Natural killer cell (primary cell): Measurements from ENCODE around the gene P3H2. TPM values are rescaled to one million over a fixed set of nuclear protein-coding genes. Genes with fewer than 3 reads are reported as not detected.

Experiments
- ATAC-seq, 3 donors: fragments of 150-1000 bp in 2 of 3; fragments of 200-7000 bp in 1 of 3; cut with Tn5 transposase; 1 replicate in 1 of 3; 2 replicates in 2 of 3; pipeline ENCODE4 v1.10.0; 2021; ENCODE audit warnings: mild to moderate bottlenecking in 2 of 3, moderate library complexity in 2 of 3
- DNase-seq, 2 donors: peaks; one replicate each; pipeline versions ENCODE4 v3.0.0 to v3.0.0-alpha.2; 2013 to 2021; ENCODE audit warnings: mixed read lengths in 1 of 2
- H3K27ac ChIP-seq: one replicate; pipeline ENCODE4 v1.5.1; 2013; ENCODE audit warnings: mild to moderate bottlenecking, low read length
- H3K27me3 ChIP-seq: one replicate; pipeline ENCODE4 v1.6.1; 2013; ENCODE audit warnings: low read length; ENCODE audit not compliant: control insufficient read depth, insufficient read depth
- H3K36me3 ChIP-seq: one replicate; pipeline ENCODE4 v1.6.1; 2013; ENCODE audit warnings: low read length; ENCODE audit not compliant: control insufficient read depth, insufficient read depth
- H3K4me1 ChIP-seq: one replicate; pipeline ENCODE4 v1.6.1; 2013; ENCODE audit warnings: low read length; ENCODE audit not compliant: control insufficient read depth, insufficient read depth
- H3K4me3 ChIP-seq: one replicate; pipeline ENCODE4 v1.5.1; 2013; ENCODE audit warnings: low read length
- H3K9me3 ChIP-seq: one replicate; pipeline ENCODE4 v1.6.1; 2013; ENCODE audit warnings: low read length; ENCODE audit not compliant: control insufficient read depth, insufficient read depth
- H3K27ac Mint-ChIP-seq, 2 donors: one replicate each; pipeline ENCODE4 v1.8.0; 2022; ENCODE audit warnings: mild to moderate bottlenecking in 2 of 2, mixed read lengths in 2 of 2, moderate library complexity in 1 of 2
- H3K27me3 Mint-ChIP-seq, 2 donors: one replicate each; pipeline ENCODE4 v1.8.0; 2022; ENCODE audit warnings: low read depth in 2 of 2, mixed read lengths in 2 of 2
- H3K36me3 Mint-ChIP-seq: one replicate; pipeline ENCODE4 v1.8.0; 2022; ENCODE audit warnings: mixed read lengths
- H3K4me1 Mint-ChIP-seq, 2 donors: one replicate each; pipeline ENCODE4 v1.8.0; 2022; ENCODE audit warnings: mixed read lengths in 2 of 2
- H3K4me3 Mint-ChIP-seq: one replicate; pipeline ENCODE4 v1.8.0; 2022; ENCODE audit warnings: mild to moderate bottlenecking, moderate library complexity, mixed read lengths
- H3K9me3 Mint-ChIP-seq, 2 donors: one replicate each; pipeline ENCODE4 v1.8.0; 2022; ENCODE audit warnings: mixed read lengths in 2 of 2
- CTCF ChIP-seq: fragments of 200-600 bp; IDR thresholded peaks from one replicate; pipeline ENCODE4 v1.8.0; 2022; ENCODE audit warnings: antibody characterized with exemption
- WGBS: methylation state at CpG from one replicate; pipeline ENCODE4 v1.1.7; 2013; ENCODE audit warnings: missing lambda C conversion rate; ENCODE audit not compliant: insufficient coverage; 5-methylcytosine and 5-hydroxymethylcytosine counted together
- intact Hi-C: fragments of 100-400 bp; cut with micrococcal nuclease; formaldehyde crosslinking; loops from one replicate; pipeline ENCODE4 v1.14.2; 2022
- total RNA-seq, 4 donors: library from RNA; stranded (reverse); fragments of 120-200 nt in 1 of 4; gene quantifications; one replicate each; pipeline versions ENCODE4 v1.2.3 to v1.2.4, GENCODE V29; 2013 to 2022

P3H2 gene
- total RNA-seq, 3 donors from 2014 or later (not counting 1 experiment from before 2014, with no cell fraction given), result 0.43 to 1.0 (median 0.64) TPM

GRCh38 chr3:189936201-189936945, 184.3 kb downstream of the P3H2 start:
- Mint-ChIP-seq H3K9me3 (peaks cover 0 to 6% of the 10 kb centered on the region in 2 donors), H3K4me3 (no peak overlapping the region), H3K4me1 (no peaks in the 10 kb centered on the region), H3K27me3 (no peaks in the 10 kb centered on the region), H3K36me3 (no peaks in the 10 kb centered on the region), H3K27ac (no peak overlapping the region)
- ATAC-seq (no peak), DNase-seq (no peak)
- 83% methylated on average over 6 of the region's 6 CpGs for WGBS
- H3K9me3 ChIP-seq, result peaks cover 3% of the 10 kb centered on the region
- no peak for TF ChIP-seq CTCF
- no peaks in the 10 kb centered on the region for H3K27me3 ChIP-seq
- H3K27ac ChIP-seq, result no peak overlapping the region
- intact Hi-C loops, result no loop called here
- H3K4me1 ChIP-seq, result no peaks in the 10 kb centered on the region
- no peak overlapping the region for H3K4me3 ChIP-seq
- no peaks in the 10 kb centered on the region for H3K36me3 ChIP-seq

- no peaks in the 10 kb centered on the region for H3K27me3 Mint-ChIP-seq
- intact Hi-C loops, result no loop called here
These were observed 192.5 kb downstream of the P3H2 start for GRCh38 chr3:189927975-189928895.

DNA sequence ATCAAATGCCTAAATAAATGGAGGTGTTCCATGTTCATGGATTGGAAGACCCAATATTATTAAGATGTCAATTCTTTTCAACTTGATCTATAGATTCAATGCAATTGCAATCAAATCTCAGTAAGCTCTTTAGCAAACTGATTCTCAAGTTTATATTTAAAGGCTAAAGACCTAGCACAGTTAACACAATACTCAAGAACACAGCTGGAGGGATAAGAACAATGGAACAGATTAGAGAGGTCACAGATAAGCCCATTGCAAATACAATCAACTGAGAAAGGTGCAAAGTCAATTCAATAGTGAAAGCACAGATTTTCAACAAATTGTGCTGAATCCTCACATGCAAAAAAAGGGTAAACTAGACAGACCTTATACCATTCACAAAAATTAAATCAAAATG, 198.9 kb downstream of the P3H2 start:
- Histone ChIP-seq H3K27ac (no peak overlapping the region), H3K36me3 (no peaks in the 10 kb centered on the region), H3K27me3 (no peaks in the 10 kb centered on the region), H3K4me1 (no peaks in the 10 kb centered on the region), H3K9me3 (no peaks in the 10 kb centered on the region), H3K4me3 (no peak overlapping the region)
- ATAC-seq, result no peak
- no peaks in the 10 kb centered on the region for H3K4me1 Mint-ChIP-seq
- no peaks in the 10 kb centered on the region for H3K36me3 Mint-ChIP-seq
- no peak overlapping the region for H3K4me3 Mint-ChIP-seq
- no peaks in the 10 kb centered on the region for H3K27me3 Mint-ChIP-seq
- intact Hi-C loops, result no loop called here
- H3K27ac Mint-ChIP-seq, result no peak overlapping the region
- peaks cover 0 to 2% of the 10 kb centered on the region in 2 donors for H3K9me3 Mint-ChIP-seq
- no peak for DNase-seq
- TF ChIP-seq CTCF, result no peak

More at GRCh38 chr3:189927975-189928895, 192.5 kb downstream of the P3H2 start:
- no peak overlapping the region for H3K27ac Mint-ChIP-seq
- TF ChIP-seq CTCF, result no peak
- Histone ChIP-seq H3K9me3 (no peaks in the 10 kb centered on the region), H3K27ac (no peak overlapping the region), H3K4me3 (no peak overlapping the region), H3K4me1 (no peaks in the 10 kb centered on the region), H3K36me3 (no peaks in the 10 kb centered on the region), H3K27me3 (no peaks in the 10 kb centered on the region)
- no peaks in the 10 kb centered on the region for H3K36me3 Mint-ChIP-seq
- H3K4me1 Mint-ChIP-seq, result no peaks in the 10 kb centered on the region
- no peak overlapping the region for H3K4me3 Mint-ChIP-seq
- no peaks in the 10 kb centered on the region for H3K9me3 Mint-ChIP-seq
- 83% methylated on average over 5 of the region's 6 CpGs for WGBS
- DNase-seq, result no peak
- no peak for ATAC-seq
